H1 (cell line): Measurements from ENCODE around the gene FAM107A. TPM values are rescaled to one million over a fixed set of nuclear protein-coding genes. Genes with fewer than 3 reads are reported as not detected.

Source experiments
- CTCF ChIA-PET: fragments of 300-600 bp; sonication (Branson Sonifier 250); formaldehyde crosslinking; loops from one replicate; lab custom pipeline; 2021; ENCODE audit not compliant: partially characterized antibody; lab: Charles Lee
- POLR2A ChIA-PET: fragments of 300-600 bp; sonication (Branson Sonifier 250); formaldehyde crosslinking; loops from one replicate; lab custom pipeline; 2021; ENCODE audit warnings: inconsistent platforms; ENCODE audit not compliant: partially characterized antibody; lab: Charles Lee
- DNase-seq, 2 experiments: peaks; one replicate each; pipeline versions ENCODE4 v3.0.0 to v3.0.0-alpha.2; 2010 to 2022; ENCODE audit warnings: low spot score in 2 of 2, low read depth in 1 of 2, mixed read lengths in 1 of 2
- FAIRE-seq: peaks from 2 replicates; lab custom pipeline; 2011; peaks lifted over from hg19 to GRCh38; lab: Jason Lieb, UNC
- H2AFZ ChIP-seq: 2 replicates; pipeline ENCODE4 v1.8.1; 2012; ENCODE audit warnings: low read length, inconsistent platforms
- H2AK5ac ChIP-seq: 2 replicates; pipeline ENCODE4 v1.6.1; 2013; ENCODE audit warnings: low read depth, low read length
- H2BK120ac ChIP-seq: replicated peaks from 2 replicates; pipeline ENCODE3; 2013; ENCODE audit warnings: low read depth, low read length, inconsistent platforms
- H2BK12ac ChIP-seq: 2 replicates; pipeline ENCODE4 v1.6.1; 2013; ENCODE audit warnings: low read depth, low read length
- H2BK15ac ChIP-seq: 2 replicates; pipeline ENCODE4 v1.6.1; 2013; ENCODE audit warnings: low read length
- H2BK20ac ChIP-seq: 2 replicates; pipeline ENCODE4 v1.6.1; 2013; ENCODE audit warnings: low read length
- H2BK5ac ChIP-seq: 2 replicates; pipeline ENCODE4 v1.6.1; 2013; ENCODE audit warnings: low read depth, low read length
- H3K14ac ChIP-seq: 2 replicates; pipeline ENCODE4 v1.6.1; 2013; ENCODE audit warnings: inconsistent platforms; ENCODE audit not compliant: insufficient read length
- H3K18ac ChIP-seq: 2 replicates; pipeline ENCODE4 v1.6.1; 2013; ENCODE audit warnings: low read length; ENCODE audit errors: extremely low read depth
- H3K23ac ChIP-seq: 2 replicates; pipeline ENCODE4 v1.6.1; 2013; ENCODE audit warnings: inconsistent platforms; ENCODE audit not compliant: insufficient read length
- H3K23me2 ChIP-seq: 2 replicates; pipeline ENCODE4 v1.6.1; 2013; ENCODE audit warnings: low read depth, low read length
- H3K27ac ChIP-seq: 2 replicates; pipeline ENCODE4 v1.6.1; 2011; ENCODE audit warnings: low read depth, low read length, inconsistent platforms
- H3K27me3 ChIP-seq, 4 experiments: replicated peaks in 1 of 4; 1 replicate in 1 of 4; 2 replicates in 3 of 4; pipeline versions ENCODE4 v1.6.1 to v1.8.1; 2011 to 2013; ENCODE audit warnings: low read length in 3 of 4, mild to moderate bottlenecking in 3 of 4, inconsistent platforms in 2 of 4, mixed read lengths in 2 of 4, moderate library complexity in 1 of 4; ENCODE audit not compliant: control insufficient read depth in 3 of 4, insufficient read depth in 3 of 4; ENCODE audit errors: extremely low read depth in 1 of 4
- H3K36me3 ChIP-seq, 4 experiments: 2 replicates each; pipeline versions ENCODE4 v1.6.1 to v1.8.1; 2011 to 2013; ENCODE audit warnings: mild to moderate bottlenecking in 4 of 4, low read length in 3 of 4, moderate library complexity in 2 of 4, control low read depth in 1 of 4, inconsistent platforms in 1 of 4; ENCODE audit not compliant: insufficient read depth in 4 of 4, control insufficient read depth in 2 of 4
- H3K4ac ChIP-seq: replicated peaks from 2 replicates; pipeline ENCODE3; 2013; ENCODE audit warnings: low read length, low read depth, mixed read lengths, inconsistent platforms; ENCODE audit not compliant: insufficient read length
- H3K4me1 ChIP-seq, 4 experiments: replicated peaks in 1 of 4; 1 replicate in 1 of 4; 2 replicates in 3 of 4; pipeline versions ENCODE4 v1.6.1 to v1.8.1; 2011 to 2013; ENCODE audit warnings: low read length in 3 of 4, inconsistent platforms in 2 of 4, mixed read lengths in 1 of 4; ENCODE audit not compliant: insufficient read depth in 4 of 4, control insufficient read depth in 3 of 4
- H3K4me2 ChIP-seq, 2 experiments: 2 replicates each; pipeline versions ENCODE4 v1.6.1 to v1.8.1; 2011 to 2013; ENCODE audit warnings: low read depth in 2 of 2, low read length in 2 of 2, control low read depth in 1 of 2, inconsistent platforms in 1 of 2, mild to moderate bottlenecking in 1 of 2; ENCODE audit not compliant: insufficient read depth in 1 of 2
- H3K4me3 ChIP-seq, 4 experiments: fragments of 200-600, 300-600 bp in 1 of 4; sonication (generic), shearing (Covaris generic), sonication (Bioruptor Twin) in 1 of 4; 2 replicates each; pipeline versions ENCODE4 v1.5.1 to v1.8.1; 2011 to 2016; ENCODE audit warnings: low read length in 4 of 4, low read depth in 3 of 4, control low read depth in 2 of 4, inconsistent platforms in 2 of 4, mild to moderate bottlenecking in 2 of 4, mixed read lengths in 1 of 4, moderate library complexity in 1 of 4; ENCODE audit not compliant: insufficient read depth in 2 of 4; ENCODE audit errors: extremely low read depth in 1 of 4
- H3K56ac ChIP-seq: replicated peaks from 2 replicates; pipeline ENCODE3; 2013; ENCODE audit warnings: low read depth, mild to moderate bottlenecking, mixed read lengths, low read length, inconsistent platforms; ENCODE audit not compliant: insufficient read length
- H3K79me1 ChIP-seq: 2 replicates; pipeline ENCODE4 v1.6.1; 2013; ENCODE audit warnings: low read depth, low read length, control low read depth
- H3K79me2 ChIP-seq, 2 experiments: 2 replicates each; pipeline versions ENCODE4 v1.6.1 to v1.8.1; 2012 to 2013; ENCODE audit warnings: low read length in 2 of 2, mild to moderate bottlenecking in 2 of 2, inconsistent platforms in 1 of 2; ENCODE audit not compliant: insufficient read depth in 2 of 2, control insufficient read depth in 1 of 2
- H3K9ac ChIP-seq, 4 experiments: replicated peaks in 1 of 4; 1 replicate in 1 of 4; 2 replicates in 3 of 4; pipeline versions ENCODE4 v1.6.1 to v1.8.1; 2011 to 2013; ENCODE audit warnings: low read depth in 3 of 4, low read length in 3 of 4, control low read depth in 2 of 4, mild to moderate bottlenecking in 2 of 4, moderate library complexity in 2 of 4, inconsistent platforms in 1 of 4; ENCODE audit errors: extremely low read depth in 1 of 4
- H3K9me3 ChIP-seq, 2 experiments: 2 replicates each; pipeline versions ENCODE4 v1.6.1 to v1.8.1; 2012 to 2013; ENCODE audit warnings: mild to moderate bottlenecking in 2 of 2, moderate library complexity in 2 of 2, control low read depth in 1 of 2, inconsistent platforms in 1 of 2, low read depth in 1 of 2, low read length in 1 of 2, mixed read lengths in 1 of 2; ENCODE audit not compliant: insufficient read depth in 2 of 2
- H4K20me1 ChIP-seq, 2 experiments: replicated peaks in 1 of 2; 2 replicates each; pipeline versions ENCODE3 to v1.8.1; 2011 to 2013; ENCODE audit warnings: inconsistent platforms in 2 of 2, low read length in 2 of 2, mild to moderate bottlenecking in 1 of 2; ENCODE audit not compliant: insufficient read depth in 2 of 2, control insufficient read depth in 1 of 2
- H4K5ac ChIP-seq: 2 replicates; pipeline ENCODE4 v1.6.1; 2013; ENCODE audit warnings: low read length, low read depth, mixed read lengths, inconsistent platforms; ENCODE audit not compliant: insufficient read length
- H4K8ac ChIP-seq: 2 replicates; pipeline ENCODE4 v1.8.0; 2013; ENCODE audit warnings: mild to moderate bottlenecking, moderate library complexity, low read length, inconsistent platforms; ENCODE audit not compliant: insufficient read depth; ENCODE audit errors: extremely low read depth
- H4K91ac ChIP-seq: replicated peaks from 2 replicates; pipeline ENCODE3; 2013; ENCODE audit warnings: low read length, mixed read lengths, inconsistent platforms; ENCODE audit not compliant: insufficient read length
- CEBPB ChIP-seq: IDR thresholded peaks from 2 replicates; pipeline ENCODE4 v1.6.1; 2012; ENCODE audit warnings: low read depth, low read length
- EP300 ChIP-seq, 2 experiments: IDR thresholded peaks; 1 replicate in 1 of 2; 2 replicates in 1 of 2; pipeline ENCODE4 v1.6.1; 2011 to 2012; ENCODE audit warnings: low read depth in 2 of 2, low read length in 2 of 2, mild to moderate bottlenecking in 2 of 2, borderline replicate concordance in 1 of 2, inconsistent platforms in 1 of 2, moderate library complexity in 1 of 2
- HDAC2 ChIP-seq, 2 experiments: fragments of 300-600 bp in 1 of 2; sonication (generic) in 1 of 2; IDR thresholded peaks; 2 replicates each; pipeline ENCODE4 v1.6.1; 2011 to 2012; ENCODE audit warnings: low read depth in 2 of 2, low read length in 2 of 2, mild to moderate bottlenecking in 2 of 2, moderate library complexity in 2 of 2, borderline replicate concordance in 1 of 2, inconsistent platforms in 1 of 2
- WGBS, 2 experiments: shearing (Covaris generic) in 1 of 2; methylation state at CpG; one replicate each; pipeline versions ENCODE4 v1.1.6 to v1.1.7; 2013 to 2015; ENCODE audit warnings: low lambda C conversion rate in 2 of 2, mixed read lengths in 2 of 2, inconsistent platforms in 1 of 2, low coverage in 1 of 2, missing lambda C conversion rate in 1 of 2; ENCODE audit not compliant: insufficient replicate concordance in 2 of 2, insufficient coverage in 1 of 2, insufficient read length in 1 of 2; ENCODE audit errors: extremely low coverage in 1 of 2, missing lambda C conversion rate in 1 of 2; 5-methylcytosine and 5-hydroxymethylcytosine counted together
- polyA plus RNA-seq, 7 experiments: library from polyadenylated mRNA; depleted of rRNA in 3 of 7; stranded (reverse) in 5 of 7; unstranded in 2 of 7; fragments of >200 nt in 5 of 7; fragments of 200-250 nt in 2 of 7; gene quantifications; 1 replicate in 5 of 7; 2 replicates in 1 of 7; 4 replicates in 1 of 7; pipeline versions ENCODE4 v1.2.1 to v1.2.3, GENCODE V29; 2011 to 2013; ENCODE audit warnings: missing spikeins in 2 of 7, mixed read lengths in 2 of 7
- total RNA-seq: library from RNA; stranded (reverse); fragmentation: NEBNext Ultra II Directional; extraction: Animal tissue kit (Norgen Biotek cat#: 25700); gene quantifications from 2 replicates; pipeline ENCODE4 v1.2.1, GENCODE V29; 2021

FAM107A gene
- total and polyA plus RNA-seq, 2 of the 8 experiments (the other 6 are each of a cell fraction or from before 2014, with no cell fraction given): 0.51 to 0.65 TPM

GRCh38 chr3:58580826-58581327 is 3.7 kb upstream of the FAM107A start:
- TF ChIP-seq CEBPB (peak; percentile 57; the same call in 1 of the 2 replicates), EP300 (IDR thresholded peaks at IDR 0.05; ENCODE audit: borderline replicate concordance in 1 of 2, low read depth in 2 of 2, low read length in 2 of 2) (no peak), HDAC2 (IDR thresholded peaks at IDR 0.05; ENCODE audit: borderline replicate concordance in 1 of 2, low read depth in 2 of 2, low read length in 2 of 2) (peak in 1 of 2 experiments; percentile 25; a peak in 1 of 4 replicates)

More at GRCh38 chr3:58580826-58581327, 3.7 kb upstream of the FAM107A start:
- Histone ChIP-seq H4K8ac (no peak overlapping the region), H3K36me3 (no peaks in the 10 kb centered on the region), H3K4me3 (peak overlapping the region in 2 of 4 experiments; percentile 15 to 24; a peak in 3 of 8 replicates), H3K4ac (no peak overlapping the region), H2AK5ac (no peak overlapping the region), H3K23me2 (no peaks in the 10 kb centered on the region), H3K4me1 (peaks cover 3 to 11% (median 8%) of the 10 kb centered on the region in 4 experiments; a peak in 5 of 7 replicates), H3K79me2 (no peaks in the 10 kb centered on the region), H2BK12ac (no peak overlapping the region), H3K9me3 (no peaks in the 10 kb centered on the region), H3K27ac (no peak overlapping the region; the same call in 1 of the 2 replicates), H3K4me2 (peak overlapping the region; percentile 39 to 45; a peak in 2 of 4 replicates), H3K79me1 (no peaks in the 10 kb centered on the region), H2BK5ac (no peak overlapping the region), H3K14ac (no peak overlapping the region), H4K5ac (no peak overlapping the region), H2AFZ (no peak overlapping the region), H3K56ac (no peak overlapping the region), H4K20me1 (peaks cover 0 to under 1% of the 10 kb centered on the region in 2 experiments), H2BK15ac (0 out of 2 replicates have a peak overlapping the region, but pooled peaks have one; percentile 23), H3K18ac (no peak overlapping the region), H2BK120ac (no peak overlapping the region), H3K27me3 (peaks cover 4 to 21% (median 17%) of the 10 kb centered on the region in 4 experiments), H3K23ac (no peak overlapping the region), H4K91ac (no peak overlapping the region), H3K9ac (no peak overlapping the region), H2BK20ac (no peak overlapping the region)
- FAIRE-seq: no peak
- WGBS, 2 experiments: 44% methylated on average over 4 of the region's 4 CpGs; no CpG with 5 or more reads in 1 of the 2 experiments
- no peak for DNase-seq
- ChIA-PET POLR2A (interaction anchor here (1.0 to 1.4 kb wide), 2 partner anchors 11 to 36 kb away, joined by 3 to 4 read pairs; no protein-coding TSS in a partner anchor), CTCF (interaction anchor here (0.7 to 40.0 kb wide), 5 partner anchors 12 to 56 kb away, joined by 3 to 994 read pairs (median 5); no protein-coding TSS in a partner anchor)
